WTC11 (cell line): ENCODE results near the gene SMYD3. TPM values are rescaled to one million over a fixed set of nuclear protein-coding genes. Genes with fewer than 3 reads are reported as not detected.

Experiments used
- ATAC-seq: fragments of 200-7000 bp; cut with Tn5 transposase; 2 replicates; pipeline ENCODE4 v1.10.0; 2021; ENCODE audit warnings: mild to moderate bottlenecking, moderate library complexity
- CTCF ChIA-PET: fragments of 300-600 bp; sonication (Branson Sonifier 250); formaldehyde crosslinking; loops from one replicate; lab custom pipeline; 2021; ENCODE audit warnings: antibody characterized with exemption; lab: Charles Lee
- POLR2A ChIA-PET: fragments of 350-600 bp; sonication (Branson Sonifier 250); formaldehyde crosslinking; loops from one replicate; lab custom pipeline; 2021; ENCODE audit warnings: antibody characterized with exemption; lab: Charles Lee
- DNase-seq: peaks from one replicate; pipeline ENCODE4 v3.0.0; 2021; ENCODE audit warnings: low spot score
- H3K27ac Mint-ChIP-seq: 2 replicates; pipeline ENCODE4 v1.8.0; 2021; ENCODE audit warnings: mixed read lengths
- H3K27me3 Mint-ChIP-seq: 2 replicates; pipeline ENCODE4 v1.8.0; 2021; ENCODE audit warnings: low read depth, mild to moderate bottlenecking, moderate library complexity, mixed read lengths
- H3K36me3 Mint-ChIP-seq: 2 replicates; pipeline ENCODE4 v1.8.0; 2021; ENCODE audit warnings: mixed read lengths
- H3K4me1 Mint-ChIP-seq: 2 replicates; pipeline ENCODE4 v1.8.0; 2022; ENCODE audit warnings: mixed read lengths
- H3K4me3 Mint-ChIP-seq: 2 replicates; pipeline ENCODE4 v1.8.0; 2021; ENCODE audit warnings: mild to moderate bottlenecking, moderate library complexity, mixed read lengths
- H3K9me3 Mint-ChIP-seq: 2 replicates; pipeline ENCODE4 v1.8.0; 2021; ENCODE audit warnings: mixed read lengths
- ATF3 ChIP-seq: sonication (generic); formaldehyde crosslinking; conservative IDR thresholded peaks from 2 replicates; pipeline ENCODE4 v1.8.1; 2022; ENCODE audit warnings: mild to moderate bottlenecking, missing genetic modification reagents
- ELF4 ChIP-seq: sonication (generic); formaldehyde crosslinking; IDR thresholded peaks from 2 replicates; pipeline ENCODE4 v1.8.1; 2022; ENCODE audit warnings: low read depth, mild to moderate bottlenecking, moderate library complexity, missing genetic modification reagents
- ESRRA ChIP-seq: sonication (generic); formaldehyde crosslinking; IDR thresholded peaks from 2 replicates; pipeline ENCODE4 v1.8.1; 2022; ENCODE audit warnings: mild to moderate bottlenecking, missing genetic modification reagents, borderline replicate concordance
- FOXJ3 ChIP-seq: sonication (generic); formaldehyde crosslinking; IDR thresholded peaks from 2 replicates; pipeline ENCODE4 v1.9.0; 2021; ENCODE audit warnings: missing genetic modification reagents, mild to moderate bottlenecking, borderline replicate concordance
- GRHL2 ChIP-seq: fragments of 250-450 bp; sonication (Bioruptor Pico); IDR thresholded peaks from 2 replicates; pipeline ENCODE4 v1.8.0; 2022; ENCODE audit warnings: mild to moderate bottlenecking, moderate library complexity; ENCODE audit not compliant: insufficient replicate concordance, severe bottlenecking
- HMGA2 ChIP-seq: fragments of 250-450 bp; sonication (Bioruptor Pico); IDR thresholded peaks from 2 replicates; pipeline ENCODE4 v1.4.0; 2021; ENCODE audit warnings: mild to moderate bottlenecking, moderate library complexity
- IRF1 ChIP-seq: sonication (generic); formaldehyde crosslinking; IDR thresholded peaks from 2 replicates; pipeline ENCODE4 v1.8.0; 2023; ENCODE audit warnings: missing genetic modification reagents
- IRF2 ChIP-seq: sonication (generic); formaldehyde crosslinking; IDR thresholded peaks from 2 replicates; pipeline ENCODE4 v1.8.0; 2022; ENCODE audit warnings: low read depth, missing genetic modification reagents, borderline replicate concordance
- MYBL2 ChIP-seq: sonication (generic); formaldehyde crosslinking; IDR thresholded peaks from 2 replicates; pipeline ENCODE4 v1.8.1; 2023; ENCODE audit warnings: mild to moderate bottlenecking, moderate library complexity, missing genetic modification reagents
- NR2C2 ChIP-seq: sonication (generic); formaldehyde crosslinking; IDR thresholded peaks from 2 replicates; pipeline ENCODE4 v1.8.0; 2022; ENCODE audit warnings: mild to moderate bottlenecking, missing genetic modification reagents
- PRRX2 ChIP-seq: fragments of 250-450 bp; sonication (Bioruptor Pico); IDR thresholded peaks from 2 replicates; pipeline ENCODE4 v1.8.0; 2021; ENCODE audit warnings: mild to moderate bottlenecking
- SMAD3 ChIP-seq: sonication (generic); formaldehyde crosslinking; IDR thresholded peaks from 2 replicates; pipeline ENCODE4 v1.8.0; 2022; ENCODE audit warnings: missing genetic modification reagents, mild to moderate bottlenecking, borderline replicate concordance
- SMAD4 ChIP-seq: sonication (generic); formaldehyde crosslinking; IDR thresholded peaks from 2 replicates; pipeline ENCODE4 v1.8.0; 2022; ENCODE audit warnings: mild to moderate bottlenecking, missing genetic modification reagents
- ZNF121 ChIP-seq: sonication (generic); formaldehyde crosslinking; IDR thresholded peaks from 2 replicates; pipeline ENCODE4 v1.8.0; 2023; ENCODE audit warnings: missing genetic modification reagents
- ZNF138 ChIP-seq: sonication (generic); formaldehyde crosslinking; conservative IDR thresholded peaks from 2 replicates; pipeline ENCODE4 v1.8.1; 2022; ENCODE audit warnings: mild to moderate bottlenecking, moderate library complexity, missing genetic modification reagents
- ZNF232 ChIP-seq: sonication (generic); formaldehyde crosslinking; IDR thresholded peaks from 2 replicates; pipeline ENCODE4 v1.8.0; 2022; ENCODE audit warnings: mild to moderate bottlenecking, missing genetic modification reagents
- ZNF396 ChIP-seq: fragments of 250-450 bp; sonication (Bioruptor Pico); IDR thresholded peaks from 2 replicates; pipeline ENCODE4 v1.8.0; 2021; ENCODE audit warnings: mild to moderate bottlenecking, moderate library complexity, borderline replicate concordance
- ZNF423 ChIP-seq: fragments of 250-450 bp; sonication (Bioruptor Pico); IDR thresholded peaks from 2 replicates; pipeline ENCODE4 v2.1.2; 2022; ENCODE audit warnings: mild to moderate bottlenecking, moderate library complexity
- ZSCAN18 ChIP-seq: fragments of 250-450 bp; sonication (Bioruptor Pico); IDR thresholded peaks from 2 replicates; pipeline ENCODE4 v2.1.2; 2022; ENCODE audit warnings: mild to moderate bottlenecking, moderate library complexity
- total RNA-seq: library from RNA; stranded (reverse); gene quantifications from 3 replicates; pipeline ENCODE4 v1.2.3, GENCODE V29; 2021
- TF ChIP-seq, protein P1 (sequence below): sonication (generic); formaldehyde crosslinking; IDR thresholded peaks from 2 replicates; pipeline ENCODE4 v1.8.0; 2022; ENCODE audit warnings: mild to moderate bottlenecking, missing genetic modification reagents
- TF ChIP-seq, protein P2 (sequence below): sonication (generic); formaldehyde crosslinking; IDR thresholded peaks from 2 replicates; pipeline ENCODE4 v1.8.1; 2023; ENCODE audit warnings: mild to moderate bottlenecking, missing genetic modification reagents
- TF ChIP-seq, protein P3 (sequence below): sonication (generic); formaldehyde crosslinking; IDR thresholded peaks from 2 replicates; pipeline ENCODE4 v1.8.1; 2022; ENCODE audit warnings: mild to moderate bottlenecking, moderate library complexity, missing genetic modification reagents
- TF ChIP-seq, protein P4 (sequence below): sonication (generic); formaldehyde crosslinking; IDR thresholded peaks from 2 replicates; pipeline ENCODE4 v1.8.0; 2022; ENCODE audit warnings: mild to moderate bottlenecking, missing genetic modification reagents

The SMYD3 gene
- total RNA-seq, 1 experiment from 2014 or later: 21.4 TPM

GRCh38 chr1:245958016-245958415 lies 549.1 kb downstream of the SMYD3 start (continued):
- TF ChIP-seq SMAD3 (CRISPR knock-in tag): no peak
- TF ChIP-seq, protein P1, sequence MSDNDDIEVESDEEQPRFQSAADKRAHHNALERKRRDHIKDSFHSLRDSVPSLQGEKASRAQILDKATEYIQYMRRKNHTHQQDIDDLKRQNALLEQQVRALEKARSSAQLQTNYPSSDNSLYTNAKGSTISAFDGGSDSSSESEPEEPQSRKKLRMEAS (CRISPR knock-in tag): no peak
- TF ChIP-seq ZSCAN18 (CRISPR knock-in tag): no peak

DNA sequence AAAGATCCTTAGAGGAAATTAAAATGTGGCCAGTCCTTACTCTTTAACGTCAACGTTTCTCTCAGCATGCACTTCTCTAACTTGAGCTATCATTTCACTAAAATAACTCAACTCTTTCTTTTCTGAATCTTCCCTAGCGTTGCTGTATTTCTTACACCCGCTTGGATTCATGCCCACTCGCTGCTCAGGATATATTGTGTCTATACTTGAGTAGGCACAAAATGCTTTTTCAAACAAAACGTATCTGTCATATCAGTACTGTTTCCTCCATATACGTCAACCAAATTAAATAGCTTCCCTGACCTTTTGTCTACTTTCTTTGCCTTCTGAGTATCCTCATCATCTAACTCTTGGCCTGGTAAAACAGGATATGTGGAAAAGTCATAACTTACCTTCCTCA lies 549.7 kb downstream of the SMYD3 start:
- Mint-ChIP-seq H3K4me1 (0 out of 2 replicates have a peak, but pooled peaks cover 6% of the 10 kb centered on the region), H3K27ac (no peak overlapping the region), H3K4me3 (no peak overlapping the region), H3K9me3 (no peaks in the 10 kb centered on the region), H3K27me3 (no peaks in the 10 kb centered on the region), H3K36me3 (no peaks in the 10 kb centered on the region)
- CTCF ChIA-PET: no interaction called here
- DNase-seq (no peak), ATAC-seq (no peak)
- TF ChIP-seq SMAD4 (CRISPR knock-in tag) (no peak), PRRX2 (CRISPR knock-in tag) (no peak), ATF3 (no peak)
- TF ChIP-seq, protein P2, sequence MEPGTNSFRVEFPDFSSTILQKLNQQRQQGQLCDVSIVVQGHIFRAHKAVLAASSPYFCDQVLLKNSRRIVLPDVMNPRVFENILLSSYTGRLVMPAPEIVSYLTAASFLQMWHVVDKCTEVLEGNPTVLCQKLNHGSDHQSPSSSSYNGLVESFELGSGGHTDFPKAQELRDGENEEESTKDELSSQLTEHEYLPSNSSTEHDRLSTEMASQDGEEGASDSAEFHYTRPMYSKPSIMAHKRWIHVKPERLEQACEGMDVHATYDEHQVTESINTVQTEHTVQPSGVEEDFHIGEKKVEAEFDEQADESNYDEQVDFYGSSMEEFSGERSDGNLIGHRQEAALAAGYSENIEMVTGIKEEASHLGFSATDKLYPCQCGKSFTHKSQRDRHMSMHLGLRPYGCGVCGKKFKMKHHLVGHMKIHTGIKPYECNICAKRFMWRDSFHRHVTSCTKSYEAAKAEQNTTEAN (CRISPR knock-in tag): no peak
- TF ChIP-seq, protein P3, sequence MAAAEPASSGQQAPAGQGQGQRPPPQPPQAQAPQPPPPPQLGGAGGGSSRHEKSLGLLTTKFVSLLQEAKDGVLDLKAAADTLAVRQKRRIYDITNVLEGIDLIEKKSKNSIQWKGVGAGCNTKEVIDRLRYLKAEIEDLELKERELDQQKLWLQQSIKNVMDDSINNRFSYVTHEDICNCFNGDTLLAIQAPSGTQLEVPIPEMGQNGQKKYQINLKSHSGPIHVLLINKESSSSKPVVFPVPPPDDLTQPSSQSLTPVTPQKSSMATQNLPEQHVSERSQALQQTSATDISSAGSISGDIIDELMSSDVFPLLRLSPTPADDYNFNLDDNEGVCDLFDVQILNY (CRISPR knock-in tag): no peak
- POLR2A ChIA-PET: interaction anchor here (1.2 kb wide), 1 partner anchor 23 kb away, joined by 4 read pairs; no protein-coding TSS in a partner anchor

- Mint-ChIP-seq H3K4me3 (no peak overlapping the region), H3K9me3 (no peaks in the 10 kb centered on the region), H3K27ac (no peak overlapping the region), H3K4me1 (peaks cover 10% of the 10 kb centered on the region; the same call in 1 of the 2 replicates), H3K36me3 (no peaks in the 10 kb centered on the region), H3K27me3 (no peaks in the 10 kb centered on the region)
- no peak for DNase-seq
- CTCF ChIA-PET: no interaction called here
- TF ChIP-seq ZNF396 (CRISPR knock-in tag): no peak
- no peak for TF ChIP-seq SMAD4 (CRISPR knock-in tag)
- TF ChIP-seq, protein P4, sequence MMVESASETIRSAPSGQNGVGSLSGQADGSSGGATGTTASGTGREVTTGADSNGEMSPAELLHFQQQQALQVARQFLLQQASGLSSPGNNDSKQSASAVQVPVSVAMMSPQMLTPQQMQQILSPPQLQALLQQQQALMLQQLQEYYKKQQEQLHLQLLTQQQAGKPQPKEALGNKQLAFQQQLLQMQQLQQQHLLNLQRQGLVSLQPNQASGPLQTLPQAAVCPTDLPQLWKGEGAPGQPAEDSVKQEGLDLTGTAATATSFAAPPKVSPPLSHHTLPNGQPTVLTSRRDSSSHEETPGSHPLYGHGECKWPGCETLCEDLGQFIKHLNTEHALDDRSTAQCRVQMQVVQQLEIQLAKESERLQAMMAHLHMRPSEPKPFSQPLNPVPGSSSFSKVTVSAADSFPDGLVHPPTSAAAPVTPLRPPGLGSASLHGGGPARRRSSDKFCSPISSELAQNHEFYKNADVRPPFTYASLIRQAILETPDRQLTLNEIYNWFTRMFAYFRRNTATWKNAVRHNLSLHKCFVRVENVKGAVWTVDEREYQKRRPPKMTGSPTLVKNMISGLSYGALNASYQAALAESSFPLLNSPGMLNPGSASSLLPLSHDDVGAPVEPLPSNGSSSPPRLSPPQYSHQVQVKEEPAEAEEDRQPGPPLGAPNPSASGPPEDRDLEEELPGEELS (CRISPR knock-in tag): no peak
- TF ChIP-seq ESRRA (CRISPR knock-in tag): no peak
- no peak for TF ChIP-seq GRHL2 (CRISPR knock-in tag)
- TF ChIP-seq HMGA2 (CRISPR knock-in tag): no peak
- TF ChIP-seq NR2C2 (CRISPR knock-in tag): no peak
- TF ChIP-seq ELF4 (CRISPR knock-in tag): no peak
- no peak for TF ChIP-seq ZNF138 (CRISPR knock-in tag)
- no peak for TF ChIP-seq ZNF232 (CRISPR knock-in tag)
- TF ChIP-seq, protein P3 (CRISPR knock-in tag): no peak
- no peak for TF ChIP-seq IRF2
- TF ChIP-seq IRF1 (CRISPR knock-in tag): no peak
- no peak for TF ChIP-seq ZNF121
- no peak for TF ChIP-seq MYBL2 (CRISPR knock-in tag)
- TF ChIP-seq ATF3: no peak
- no peak for TF ChIP-seq FOXJ3 (CRISPR knock-in tag)
- TF ChIP-seq ZNF423 (CRISPR knock-in tag): no peak
- TF ChIP-seq, all 79 proteins: peak for 0
- POLR2A ChIA-PET: no interaction called here
- no peak for ATAC-seq
Observed at GRCh38 chr1:245956225-245956624, 550.9 kb downstream of the SMYD3 start.
